ENCODE results near the gene CDC45.
"Not testable (repeated sequence)": the region's sequence is repeated elsewhere in the genome, so short reads cannot be mapped to it uniquely, and the experiment has no call there.

The CDC45 gene

GRCh38 chr22:19440411-19441195 lies 39.1 kb upstream of the CDC45 start:
- TF ChIP-seq EZH2phosphoT487 (IDR thresholded peaks at IDR 0.05; ENCODE audit: borderline replicate concordance, low read length) = no peak
- TF ChIP-seq, protein P1, sequence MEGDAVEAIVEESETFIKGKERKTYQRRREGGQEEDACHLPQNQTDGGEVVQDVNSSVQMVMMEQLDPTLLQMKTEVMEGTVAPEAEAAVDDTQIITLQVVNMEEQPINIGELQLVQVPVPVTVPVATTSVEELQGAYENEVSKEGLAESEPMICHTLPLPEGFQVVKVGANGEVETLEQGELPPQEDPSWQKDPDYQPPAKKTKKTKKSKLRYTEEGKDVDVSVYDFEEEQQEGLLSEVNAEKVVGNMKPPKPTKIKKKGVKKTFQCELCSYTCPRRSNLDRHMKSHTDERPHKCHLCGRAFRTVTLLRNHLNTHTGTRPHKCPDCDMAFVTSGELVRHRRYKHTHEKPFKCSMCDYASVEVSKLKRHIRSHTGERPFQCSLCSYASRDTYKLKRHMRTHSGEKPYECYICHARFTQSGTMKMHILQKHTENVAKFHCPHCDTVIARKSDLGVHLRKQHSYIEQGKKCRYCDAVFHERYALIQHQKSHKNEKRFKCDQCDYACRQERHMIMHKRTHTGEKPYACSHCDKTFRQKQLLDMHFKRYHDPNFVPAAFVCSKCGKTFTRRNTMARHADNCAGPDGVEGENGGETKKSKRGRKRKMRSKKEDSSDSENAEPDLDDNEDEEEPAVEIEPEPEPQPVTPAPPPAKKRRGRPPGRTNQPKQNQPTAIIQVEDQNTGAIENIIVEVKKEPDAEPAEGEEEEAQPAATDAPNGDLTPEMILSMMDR (IDR thresholded peaks at IDR 0.05; ENCODE audit: low read depth, low read length, poor library complexity, severe bottlenecking) = no peak
- Histone ChIP-seq H3F3A (ENCODE audit: control insufficient read depth, insufficient read depth) (peaks cover 2% of the 10 kb centered on the region; the same call in 1 of the 2 replicates), H3K27ac (ENCODE audit: low read depth, low read length) (no peak overlapping the region), H3K4me2 (ENCODE audit: low read length) (no peak overlapping the region), H4K20me1 (ENCODE audit: control insufficient read depth, insufficient read depth, low read depth, low read length) (0 out of 2 replicates have a peak, but pooled peaks cover 6% of the 10 kb centered on the region), H3K9me3 (ENCODE audit: control insufficient read depth, insufficient read depth, low read length) (no peaks in the 10 kb centered on the region), H3K4me1 (ENCODE audit: control insufficient read depth, low read length) (peaks cover under 1% of the 10 kb centered on the region; the same call in 1 of the 2 replicates), H3K36me3 (ENCODE audit: control insufficient read depth, low read length) (peaks cover 63% of the 10 kb centered on the region), H3K27me3 (ENCODE audit: control insufficient read depth, low read length) (no peaks in the 10 kb centered on the region), H3K4me3 (ENCODE audit: low read length) (no peak overlapping the region), H3K9me2 (replicated peaks; ENCODE audit: control insufficient read depth, low read length) (no peaks in the 10 kb centered on the region), H3K79me2 (ENCODE audit: control insufficient read depth, low read length) (peaks cover 67% of the 10 kb centered on the region)

DNA sequence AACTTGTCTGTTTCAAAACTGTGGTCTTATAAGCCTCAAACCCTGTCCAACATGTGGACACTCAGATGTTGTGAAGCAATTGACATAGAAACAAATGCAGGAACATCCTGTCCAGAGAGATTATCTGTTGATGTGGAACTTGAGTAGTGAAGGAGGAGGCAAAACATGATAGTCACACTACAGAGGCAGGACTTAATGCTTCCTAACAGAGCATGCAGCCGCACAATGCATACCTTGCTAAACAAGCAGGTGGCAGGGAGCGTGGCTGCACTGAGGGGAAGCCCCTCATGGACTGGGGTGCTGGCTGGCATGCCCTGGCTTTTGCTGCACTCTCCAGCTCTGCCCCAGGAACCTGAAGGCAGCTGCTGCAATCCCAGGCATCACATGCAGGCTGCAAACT lies 37.6 kb upstream of the CDC45 start:
- Histone ChIP-seq H3K4me1 (ENCODE audit: control insufficient read depth, low read length) (peaks cover 7% of the 10 kb centered on the region), H4K20me1 (ENCODE audit: control insufficient read depth, insufficient read depth, low read depth, low read length) (0 out of 2 replicates have a peak, but pooled peaks cover 12% of the 10 kb centered on the region), H3K9me3 (ENCODE audit: control insufficient read depth, insufficient read depth, low read length) (no peaks in the 10 kb centered on the region), H3K27me3 (ENCODE audit: control insufficient read depth, low read length) (no peaks in the 10 kb centered on the region), H3F3A (ENCODE audit: control insufficient read depth, insufficient read depth) (no peaks in the 10 kb centered on the region; the same call in 1 of the 2 replicates), H3K79me2 (ENCODE audit: control insufficient read depth, low read length) (peaks cover 79% of the 10 kb centered on the region), H3K36me3 (ENCODE audit: control insufficient read depth, low read length) (peaks cover 59% of the 10 kb centered on the region), H3K4me2 (ENCODE audit: low read length) (no peak overlapping the region), H3K9me2 (replicated peaks; ENCODE audit: control insufficient read depth, low read length) (no peaks in the 10 kb centered on the region), H3K27ac (ENCODE audit: low read depth, low read length) (no peak overlapping the region), H3K4me3 (ENCODE audit: low read length) (no peak overlapping the region)
- TF ChIP-seq, protein P1 (IDR thresholded peaks at IDR 0.05; ENCODE audit: low read depth, low read length, poor library complexity, severe bottlenecking) = no peak
- no peak for TF ChIP-seq EZH2phosphoT487 (IDR thresholded peaks at IDR 0.05; ENCODE audit: borderline replicate concordance, low read length)

- Histone ChIP-seq H3K4me2 (ENCODE audit: low read length) (no peak overlapping the region), H3K36me3 (ENCODE audit: control insufficient read depth, low read length) (peaks cover 51% of the 10 kb centered on the region), H3K9me2 (replicated peaks; ENCODE audit: control insufficient read depth, low read length) (no peaks in the 10 kb centered on the region), H3K27me3 (ENCODE audit: control insufficient read depth, low read length) (no peaks in the 10 kb centered on the region), H3K27ac (ENCODE audit: low read depth, low read length) (no peak overlapping the region), H4K20me1 (ENCODE audit: control insufficient read depth, insufficient read depth, low read depth, low read length) (0 out of 2 replicates have a peak, but pooled peaks cover 12% of the 10 kb centered on the region), H3K4me1 (ENCODE audit: control insufficient read depth, low read length) (peaks cover 14% of the 10 kb centered on the region), H3F3A (ENCODE audit: control insufficient read depth, insufficient read depth) (0 out of 2 replicates have a peak, but pooled peaks cover 2% of the 10 kb centered on the region), H3K79me2 (ENCODE audit: control insufficient read depth, low read length) (peaks cover 92% of the 10 kb centered on the region), H3K9me3 (ENCODE audit: control insufficient read depth, insufficient read depth, low read length) (no peaks in the 10 kb centered on the region), H3K4me3 (ENCODE audit: low read length) (no peak overlapping the region)
- TF ChIP-seq, protein P1 (IDR thresholded peaks at IDR 0.05; ENCODE audit: low read depth, low read length, poor library complexity, severe bottlenecking) = no peak
- no peak for TF ChIP-seq EZH2phosphoT487 (IDR thresholded peaks at IDR 0.05; ENCODE audit: borderline replicate concordance, low read length)
Measured at GRCh38 chr22:19443544-19444211, 36.0 kb upstream of the CDC45 start.

DNA sequence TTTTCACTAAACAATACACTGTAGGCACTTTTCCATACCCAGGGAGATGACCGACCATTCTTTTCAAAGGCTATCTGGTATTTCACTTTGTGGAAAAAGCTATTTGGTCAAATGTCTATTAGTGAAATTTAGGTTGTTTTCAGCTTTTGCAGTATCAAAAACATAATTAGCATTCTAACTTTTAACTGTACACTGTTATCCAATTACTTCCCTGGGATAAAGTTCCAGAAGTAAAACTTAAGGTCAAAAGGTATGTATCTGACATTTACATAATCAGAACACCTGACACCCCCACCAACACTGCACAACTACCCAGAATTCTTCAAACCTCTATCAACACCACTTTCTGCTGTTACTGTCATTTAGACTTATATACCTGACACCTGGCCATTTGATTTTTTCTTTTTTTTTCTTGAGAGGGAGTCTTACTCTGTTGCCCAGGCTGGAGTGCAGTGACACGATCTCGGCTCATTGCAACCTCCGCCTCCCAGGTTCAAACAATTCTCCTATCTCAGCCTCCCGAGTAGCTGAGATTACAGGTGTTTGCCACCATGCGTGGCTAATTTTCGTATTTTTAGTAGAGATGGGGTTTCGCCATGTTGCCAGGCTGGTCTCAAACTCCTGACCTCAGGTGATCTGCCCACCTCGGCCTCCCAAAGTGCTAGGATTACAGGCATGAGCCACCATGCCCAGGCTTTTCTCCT lies 34.3 kb upstream of the CDC45 start:
- Histone ChIP-seq H3K4me1 (ENCODE audit: control insufficient read depth, low read length) (peaks cover 24% of the 10 kb centered on the region), H3K36me3 (ENCODE audit: control insufficient read depth, low read length) (peaks cover 64% of the 10 kb centered on the region), H4K20me1 (ENCODE audit: control insufficient read depth, insufficient read depth, low read depth, low read length) (0 out of 2 replicates have a peak, but pooled peaks cover 12% of the 10 kb centered on the region), H3K79me2 (ENCODE audit: control insufficient read depth, low read length) (peaks cover 91% of the 10 kb centered on the region)
- H3K4me3 ChIP-seq (ENCODE audit: low read length); H3F3A ChIP-seq (ENCODE audit: control insufficient read depth, insufficient read depth); H3K9me2 ChIP-seq (replicated peaks; ENCODE audit: control insufficient read depth, low read length); H3K27ac ChIP-seq (ENCODE audit: low read depth, low read length); H3K9me3 ChIP-seq (ENCODE audit: control insufficient read depth, insufficient read depth, low read length); H3K4me2 ChIP-seq (ENCODE audit: low read length); H3K27me3 ChIP-seq (ENCODE audit: control insufficient read depth, low read length): not testable (repeated sequence)
